ENCODE data around the gene MS4A1.
"Not testable (repeated sequence)": the region's sequence is repeated elsewhere in the genome, so short reads cannot be mapped to it uniquely, and the experiment has no call there.

The MS4A1 gene

GRCh38 chr11:60455531-60456042 is at the start of gene MS4A1:
Gene MS4A1, plus strand, starts transcription at chr11:60455847. Its CDS starts 6,528 bp downstream, at chr11:60462375.
- no peak for DNase-seq

- DNase-seq, result no peak
Observed at GRCh38 chr11:60420015-60420414, 35.6 kb upstream of the MS4A1 start.

GRCh38 chr11:60422609-60423008 is 33.0 kb upstream of the MS4A1 start:
- DNase-seq, result no peak

GRCh38 chr11:60428517-60428916 is 27.1 kb upstream of the MS4A1 start:
- no peak for DNase-seq

- no peak for DNase-seq
Observed at GRCh38 chr11:60429272-60429671, 26.4 kb upstream of the MS4A1 start, which contains the start of gene MS4A5. Gene MS4A5, plus strand, starts transcription at chr11:60429572. Its CDS starts 103 bp downstream, at chr11:60429675.

- no peak for DNase-seq
Observed at GRCh38 chr11:60431251-60431650, 24.4 kb upstream of the MS4A1 start.

GRCh38 chr11:60433401-60433800 is 22.2 kb upstream of the MS4A1 start:
- no peak for DNase-seq

- DNase-seq, result no peak
Observed at GRCh38 chr11:60447070-60447469, 8.6 kb upstream of the MS4A1 start.

GRCh38 chr11:60447846-60448245 is 7.8 kb upstream of the MS4A1 start:
- no peak for DNase-seq

- DNase-seq, result not testable (repeated sequence)
Observed at GRCh38 chr11:60451185-60451584, 4.5 kb upstream of the MS4A1 start.

- no peak for DNase-seq
Observed at GRCh38 chr11:60454212-60454611, 1.4 kb upstream of the MS4A1 start.

GRCh38 chr11:60457576-60457975 is 1.9 kb downstream of the MS4A1 start:
- DNase-seq, result no peak

- no peak for DNase-seq
Observed at GRCh38 chr11:60459345-60459744, 3.7 kb downstream of the MS4A1 start.

- no peak for DNase-seq
Observed at GRCh38 chr11:60468829-60469228, 13.2 kb downstream of the MS4A1 start.

GRCh38 chr11:60469723-60470122 is 14.1 kb downstream of the MS4A1 start:
- DNase-seq, result no peak

GRCh38 chr11:60477035-60477445 is 21.4 kb downstream of the MS4A1 start:
- no peak for DNase-seq

GRCh38 chr11:60482361-60482760 is 26.7 kb downstream of the MS4A1 start:
- no peak for DNase-seq

GRCh38 chr11:60485987-60486386 is 30.3 kb downstream of the MS4A1 start:
- no peak for DNase-seq

- no peak for DNase-seq
Observed at GRCh38 chr11:60492488-60493009, 36.9 kb downstream of the MS4A1 start, which contains the start of gene MS4A12. Gene MS4A12, plus strand, starts transcription at chr11:60492778. Its CDS starts 4,541 bp downstream, at chr11:60497319.

GRCh38 chr11:60493454-60493853 is 37.8 kb downstream of the MS4A1 start:
- no peak for DNase-seq

GRCh38 chr11:60498399-60498798 is 42.8 kb downstream of the MS4A1 start:
- DNase-seq, result no peak

- no peak for DNase-seq
Observed at GRCh38 chr11:60498853-60499252, 43.2 kb downstream of the MS4A1 start.

- no peak for DNase-seq
Observed at GRCh38 chr11:60500276-60500910, 44.7 kb downstream of the MS4A1 start.

GRCh38 chr11:60502221-60502775 is 46.7 kb downstream of the MS4A1 start:
- no peak for DNase-seq

Measured in NCI-H187 treated with DMSO at 0.1 percent for 48 hours (cell line).